ENCODE measurements around the gene RADIL.

The RADIL gene

GRCh38 chr7:4880218-4880617, 3.3 kb downstream of the RADIL start:
- no peak for DNase-seq

DNA sequence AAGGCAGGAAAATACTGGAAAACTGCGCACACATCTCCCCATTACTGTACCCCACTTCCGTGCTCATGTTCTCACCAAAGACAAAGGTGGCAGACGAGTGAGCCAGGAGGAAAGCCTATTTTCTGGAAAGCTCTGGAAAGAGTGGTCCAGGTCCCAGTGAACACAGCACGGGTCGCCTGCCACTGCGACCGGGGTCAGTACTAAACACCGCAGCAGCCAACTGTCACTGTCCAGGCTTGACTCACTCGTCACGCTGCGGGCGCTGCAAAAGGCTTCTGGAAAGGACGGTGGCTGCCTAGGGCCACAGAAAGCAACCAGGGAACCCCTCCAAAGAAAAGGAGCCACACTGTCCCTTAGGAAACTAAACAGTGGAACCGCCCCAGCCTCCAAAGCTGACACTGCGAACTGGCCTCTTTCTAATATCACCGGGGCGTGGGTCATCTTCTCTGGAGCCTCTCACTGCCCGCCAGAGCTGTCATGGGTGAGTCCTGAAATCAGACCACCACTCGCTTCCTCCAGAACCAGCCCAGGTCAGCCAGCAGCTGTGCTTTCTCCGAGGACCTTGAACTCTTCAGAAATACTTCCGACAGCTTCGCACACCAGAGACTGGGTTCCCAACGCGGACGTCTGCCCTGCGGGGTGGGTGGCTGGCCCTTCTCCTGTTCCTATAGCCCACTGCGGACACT, 4.0 kb downstream of the RADIL start:
- no peak for DNase-seq

GRCh38 chr7:4878336-4879335, 4.9 kb downstream of the RADIL start:
- no peak for DNase-seq

GRCh38 chr7:4876586-4876985, 6.9 kb downstream of the RADIL start:
- no peak for DNase-seq

DNA sequence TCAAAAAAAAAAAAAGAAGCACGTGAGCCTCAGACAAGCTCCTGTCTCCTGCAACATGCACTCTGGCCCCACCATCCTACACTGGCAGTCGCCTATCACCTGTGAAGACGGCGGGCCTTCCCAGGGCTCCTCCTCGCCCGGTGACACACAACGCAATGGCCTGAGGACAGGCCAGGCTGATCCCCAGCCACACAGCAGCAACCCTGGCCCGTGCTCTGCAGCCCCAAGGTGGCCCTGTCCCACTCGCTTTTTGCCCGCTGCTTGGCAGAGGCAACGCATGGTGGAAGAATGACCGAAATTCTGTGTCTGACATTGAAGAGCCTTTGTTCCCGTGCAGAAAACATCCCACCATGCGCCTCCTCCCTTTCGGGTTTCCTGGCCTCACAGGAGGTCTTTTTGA, 8.1 kb downstream of the RADIL start:
- DNase-seq, result no peak

GRCh38 chr7:4873071-4873944, 10.2 kb downstream of the RADIL start:
- DNase-seq, result no peak

DNA sequence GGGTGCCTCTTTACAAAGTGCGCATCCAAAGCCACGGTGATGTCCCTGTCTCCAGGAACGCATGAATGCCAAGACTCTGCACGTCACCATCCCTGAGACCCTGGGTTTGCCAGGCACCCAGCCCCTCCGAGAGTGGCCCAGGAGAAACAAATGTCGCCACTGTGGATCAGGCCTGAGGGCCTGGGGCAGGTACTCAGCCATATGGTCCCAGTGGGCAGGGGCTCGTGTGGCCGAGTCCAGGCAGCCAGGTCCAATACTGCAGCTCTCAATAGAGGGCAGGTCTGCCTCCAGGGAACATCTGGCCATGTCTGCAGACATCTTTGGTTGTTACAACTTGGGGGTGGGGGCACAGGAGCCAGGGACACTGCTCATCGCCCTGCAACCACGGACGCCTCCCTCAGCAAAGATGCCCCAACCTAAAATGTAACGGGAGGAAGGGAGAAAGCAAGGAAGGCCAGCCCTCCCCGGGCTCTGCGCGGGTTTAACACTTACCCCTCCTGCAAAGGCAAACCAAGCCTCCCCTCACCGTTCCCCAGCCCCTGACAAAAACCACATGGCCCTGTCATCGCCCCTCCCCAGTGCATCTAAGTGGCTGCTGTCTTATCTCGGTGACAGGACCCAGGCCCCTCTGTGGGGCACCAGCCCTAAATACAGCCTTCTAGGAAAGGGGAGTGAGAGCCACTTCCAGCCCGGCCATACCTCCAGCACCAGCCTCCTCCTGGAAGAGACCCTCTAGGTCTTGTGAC, 11.4 kb downstream of the RADIL start:
- DNase-seq, result no peak

DNA sequence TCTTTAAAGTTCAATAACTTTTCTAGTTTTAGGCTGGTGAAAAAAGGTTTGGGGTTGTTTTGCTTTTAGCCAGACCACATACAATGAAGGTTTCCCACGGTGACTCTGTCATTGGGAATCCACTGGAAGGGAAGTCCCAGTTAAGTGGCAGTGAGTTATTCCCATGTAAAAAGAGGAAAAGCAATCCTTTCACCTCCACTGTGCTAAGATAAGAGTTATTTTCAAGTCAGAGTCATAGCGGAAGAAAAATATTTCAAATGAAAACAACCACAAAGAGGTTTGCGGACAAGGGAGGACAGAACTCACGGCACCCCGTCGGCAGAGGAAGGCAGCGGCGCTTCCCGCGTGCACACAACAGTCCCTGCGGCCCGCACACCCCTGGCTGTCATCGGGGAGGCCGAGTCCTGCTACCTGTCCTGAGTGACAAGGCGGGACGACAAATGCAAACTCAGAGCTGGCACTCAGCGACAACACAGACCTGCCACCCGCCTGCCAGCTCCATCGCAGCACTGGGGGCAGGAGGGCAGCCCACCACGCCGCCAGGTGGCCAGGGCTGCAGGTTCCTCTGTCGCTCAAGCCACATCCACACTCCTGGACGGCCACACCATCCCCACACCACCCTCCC, 12.3 kb downstream of the RADIL start:
- DNase-seq, result no peak

GRCh38 chr7:4868493-4868892, 15.0 kb downstream of the RADIL start:
- DNase-seq, result no peak

DNA sequence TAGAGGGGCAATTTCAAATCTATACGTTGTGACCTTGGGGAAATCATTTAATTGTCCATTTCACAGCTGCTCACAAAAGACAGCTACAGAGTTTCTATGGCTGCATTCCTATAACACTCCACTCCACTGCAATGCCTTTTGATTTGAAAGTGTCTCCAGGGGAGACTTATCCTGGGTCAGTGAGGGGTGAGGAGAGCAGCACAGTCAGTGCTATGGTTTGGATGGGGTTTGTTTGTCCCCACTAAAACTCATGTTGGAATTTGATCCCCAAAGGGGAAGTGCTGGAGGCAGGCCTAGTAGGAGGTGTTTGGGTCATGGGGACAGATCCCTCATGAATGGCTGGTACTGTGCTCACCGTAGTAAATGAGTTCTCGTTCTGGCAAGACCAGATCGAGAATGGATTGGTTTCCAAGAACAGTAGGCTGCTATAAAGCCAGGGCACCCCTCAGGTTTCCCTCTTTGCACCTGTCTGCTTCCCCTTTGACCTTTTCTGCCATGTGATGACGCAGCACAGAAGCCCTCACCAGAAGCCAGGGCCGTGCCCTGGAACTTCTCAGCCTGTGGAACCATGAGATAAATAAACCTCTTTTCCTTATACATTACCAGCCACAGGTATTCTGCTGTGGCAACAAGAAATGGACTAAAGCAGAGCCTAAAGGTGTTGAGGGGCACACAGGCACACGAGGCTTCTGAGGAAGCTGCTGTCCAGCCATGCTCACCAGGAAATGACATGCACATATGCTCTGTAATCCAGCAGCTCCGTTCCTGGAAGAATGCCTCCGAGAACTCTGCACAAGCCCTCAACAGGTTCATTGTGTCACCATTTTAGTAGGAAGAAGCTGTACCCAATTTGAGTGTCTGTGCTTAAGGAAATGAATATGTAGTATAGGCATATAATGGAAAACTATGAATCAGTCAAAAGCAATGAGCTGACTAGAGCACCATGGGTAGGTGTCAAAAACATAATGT, 16.7 kb downstream of the RADIL start:
- DNase-seq, result no peak

GRCh38 chr7:4862156-4862555, 21.4 kb downstream of the RADIL start:
- DNase-seq, result no peak

- no peak for DNase-seq
Measured at GRCh38 chr7:4861673-4862072, 21.8 kb downstream of the RADIL start, which contains the start of gene PAPOLB. Gene PAPOLB, minus strand, starts transcription at chr7:4862030. Its CDS starts 220 bp downstream, at chr7:4861810.

GRCh38 chr7:4861227-4861626, 22.3 kb downstream of the RADIL start:
- DNase-seq, result no peak

DNA sequence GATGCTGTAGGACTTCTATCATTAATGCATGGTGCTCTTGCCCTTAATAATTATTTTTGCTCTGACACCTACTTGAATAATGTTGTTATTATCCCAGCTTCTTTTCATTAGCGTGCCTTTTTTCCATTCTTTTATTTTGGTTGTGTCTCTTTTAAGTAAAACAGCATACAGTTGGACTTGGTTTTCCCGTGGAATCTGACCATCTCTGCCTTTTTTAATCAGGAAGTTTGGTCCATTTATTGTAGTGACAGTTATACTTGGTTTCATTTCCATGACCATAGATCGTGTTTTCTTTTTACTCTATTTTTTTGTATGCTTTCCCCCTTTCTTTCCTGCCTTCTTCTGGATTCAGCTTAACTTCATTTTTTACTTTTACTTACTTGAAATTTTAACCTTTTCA, 26.3 kb downstream of the RADIL start:
- no peak for DNase-seq

DNA sequence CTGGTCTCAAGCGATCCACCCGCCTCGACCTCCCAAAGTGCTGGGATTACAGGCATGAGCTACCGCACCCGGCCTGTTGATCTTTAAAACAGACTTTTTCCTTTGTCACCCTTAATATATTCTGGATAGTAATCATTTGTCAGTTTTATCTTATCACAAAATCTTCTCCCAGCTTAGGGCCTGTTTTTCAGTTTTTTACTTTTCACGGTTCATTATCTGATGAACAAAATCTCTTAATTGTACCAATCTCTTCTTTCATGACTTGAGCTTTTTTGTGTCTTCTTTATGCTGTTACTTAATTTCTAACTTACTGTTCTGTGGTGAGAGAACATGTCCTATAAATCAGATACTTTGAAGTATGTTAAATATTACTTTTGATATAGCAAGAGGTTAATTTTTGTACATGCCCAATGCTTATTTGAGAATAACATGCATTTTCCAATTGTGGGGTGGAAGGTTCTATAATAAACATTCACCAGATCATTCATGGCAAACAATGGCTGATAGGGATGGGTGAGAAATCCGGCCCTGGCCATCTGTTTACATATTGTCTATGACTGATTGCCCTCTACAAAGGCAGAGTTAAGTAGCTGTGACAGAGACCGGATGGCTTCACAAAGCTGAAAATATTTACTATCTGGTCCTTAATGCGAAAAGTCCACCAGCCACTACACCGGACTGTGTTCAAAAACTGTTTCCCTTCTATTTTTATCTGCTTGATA, 27.0 kb downstream of the RADIL start:
- no peak for DNase-seq

GRCh38 chr7:4854916-4855315, 28.6 kb downstream of the RADIL start:
- DNase-seq, result no peak

- DNase-seq, result no peak
Measured at GRCh38 chr7:4851459-4852422, 31.8 kb downstream of the RADIL start.

DNA sequence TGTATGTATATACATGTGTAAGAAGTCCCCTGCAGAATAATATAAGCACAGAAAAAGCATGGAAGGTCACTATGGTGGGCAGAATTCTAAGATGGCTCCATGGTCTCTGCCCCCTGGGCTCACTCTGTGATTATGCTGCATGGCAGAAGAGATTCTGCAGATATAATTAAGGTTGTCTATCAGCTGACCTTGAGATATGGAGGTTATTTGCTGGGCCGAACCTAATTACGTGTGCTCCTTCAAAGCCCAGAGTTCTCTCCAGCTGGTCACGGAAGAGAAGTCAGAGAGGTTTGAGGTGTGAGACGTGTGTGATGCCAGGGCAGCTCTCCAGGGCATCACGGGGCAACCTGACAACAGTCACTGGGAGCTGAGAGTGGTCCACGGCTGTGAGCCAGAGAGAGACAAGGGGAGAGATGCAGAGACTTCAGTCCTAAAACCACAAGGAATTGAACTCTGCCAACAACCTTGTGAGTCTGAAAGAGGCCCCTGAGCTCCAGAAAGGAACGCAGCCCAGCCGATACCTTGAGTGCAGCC, 33.2 kb downstream of the RADIL start:
- no peak for DNase-seq

All from left hindlimb (tissue), 1 donor.